Hindlimb muscle (tissue), 1 donor: ENCODE results near the gene SLC37A4. TPM values are rescaled to one million over a fixed set of nuclear protein-coding genes. Genes with fewer than 3 reads are reported as not detected.
A peak's percentile ranks its signal among the peaks of the same experiment; 100 is the strongest.
"Not testable (repeated sequence)": the region's sequence is repeated elsewhere in the genome, so short reads cannot be mapped to it uniquely, and the experiment has no call there.

ENCODE experiments used
- DNase-seq: peaks from one replicate; pipeline ENCODE4 v3.0.0-alpha.2; 2013
- polyA plus RNA-seq: library from polyadenylated mRNA; unstranded; fragments of 120-200 nt; gene quantifications from one replicate; pipeline ENCODE4 v1.2.1, GENCODE V29; 2013; ENCODE audit not compliant: insufficient read length

The SLC37A4 gene
- polyA plus RNA-seq = 10.2 TPM

DNA sequence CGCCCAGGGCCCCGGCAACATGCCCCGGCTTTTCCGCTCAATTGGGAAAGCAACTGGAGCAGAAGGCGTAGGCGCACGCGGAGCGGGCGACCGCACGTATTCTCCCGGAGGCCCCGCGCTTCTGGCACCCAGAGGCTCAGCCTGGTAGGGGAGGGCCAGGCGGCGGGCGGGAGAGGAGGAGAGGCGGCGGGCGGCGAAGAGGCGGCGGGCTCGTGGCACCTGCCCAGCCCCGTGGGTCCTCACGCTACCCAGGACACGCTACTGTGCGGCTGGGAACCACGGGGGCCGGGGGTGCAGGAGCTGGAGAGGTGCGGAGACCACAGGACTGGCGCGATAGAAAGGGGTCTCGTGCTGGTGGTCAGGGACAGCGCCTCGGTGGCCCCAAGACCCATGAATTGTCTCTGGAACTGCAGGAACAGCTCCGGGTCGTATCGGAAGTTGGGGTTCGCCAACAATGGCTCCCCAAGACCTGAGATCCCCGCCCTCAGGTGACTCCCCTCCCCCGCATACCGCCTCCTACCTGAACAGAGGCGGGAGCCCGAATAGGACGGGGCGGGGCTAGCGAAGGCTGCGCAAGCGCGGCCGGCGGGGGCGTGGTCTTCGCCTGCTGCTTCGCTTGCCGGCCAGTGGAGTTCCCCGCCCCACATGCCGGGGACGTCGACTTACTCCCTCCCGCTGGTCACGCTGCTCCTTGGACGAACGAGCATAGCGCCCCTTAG is at the start of gene SLC37A4:
SLC37A4 (minus strand) TSS at position 549 of the 719 bp plus-strand sequence.
- DNase-seq = peak; percentile 93

DNA sequence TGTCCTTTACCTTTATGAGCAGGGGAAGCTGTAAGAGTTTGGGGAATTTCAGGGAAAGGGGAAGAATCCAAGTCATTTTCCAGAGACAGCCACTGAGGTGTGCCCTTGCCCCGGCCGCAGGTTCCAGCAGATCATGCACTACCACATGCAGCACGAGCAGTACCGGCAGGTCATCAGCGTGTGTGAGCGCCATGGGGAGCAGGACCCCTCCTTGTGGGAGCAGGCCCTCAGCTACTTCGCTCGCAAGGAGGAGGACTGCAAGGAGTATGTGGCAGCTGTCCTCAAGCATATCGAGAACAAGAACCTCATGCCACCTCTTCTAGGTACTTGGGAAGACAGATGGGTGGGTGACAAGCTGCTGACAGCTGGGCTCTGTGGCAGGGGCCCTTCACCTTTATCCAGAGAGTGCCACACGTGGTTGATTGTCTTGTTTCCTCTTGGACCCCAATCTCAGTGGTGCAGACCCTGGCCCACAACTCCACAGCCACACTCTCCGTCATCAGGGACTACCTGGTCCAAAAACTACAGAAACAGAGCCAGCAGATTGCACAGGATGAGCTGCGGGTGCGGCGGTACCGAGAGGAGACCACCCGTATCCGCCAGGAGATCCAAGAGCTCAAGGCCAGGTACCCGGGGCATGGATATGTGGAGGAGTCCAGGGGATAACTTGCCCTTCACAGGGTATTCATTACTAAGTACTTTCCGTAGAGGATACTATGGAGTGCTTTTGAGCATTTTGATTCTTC is 48.2 kb upstream of the SLC37A4 start:
- no peak for DNase-seq

DNA sequence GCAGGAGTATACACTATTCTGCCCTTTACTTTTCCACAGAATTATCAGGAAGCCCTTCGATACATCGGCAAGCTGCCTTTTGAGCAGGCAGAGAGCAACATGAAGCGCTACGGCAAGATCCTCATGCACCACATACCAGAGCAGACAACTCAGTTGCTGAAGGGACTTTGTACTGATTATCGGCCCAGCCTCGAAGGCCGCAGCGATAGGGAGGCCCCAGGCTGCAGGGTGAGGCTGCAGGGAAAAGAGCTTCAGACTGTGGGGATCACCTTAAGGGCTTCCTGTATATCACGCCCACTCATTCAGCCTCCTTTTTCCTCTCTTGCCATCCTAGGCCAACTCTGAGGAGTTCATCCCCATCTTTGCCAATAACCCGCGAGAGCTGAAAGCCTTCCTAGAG is 47.2 kb upstream of the SLC37A4 start:
- no peak for DNase-seq

DNA sequence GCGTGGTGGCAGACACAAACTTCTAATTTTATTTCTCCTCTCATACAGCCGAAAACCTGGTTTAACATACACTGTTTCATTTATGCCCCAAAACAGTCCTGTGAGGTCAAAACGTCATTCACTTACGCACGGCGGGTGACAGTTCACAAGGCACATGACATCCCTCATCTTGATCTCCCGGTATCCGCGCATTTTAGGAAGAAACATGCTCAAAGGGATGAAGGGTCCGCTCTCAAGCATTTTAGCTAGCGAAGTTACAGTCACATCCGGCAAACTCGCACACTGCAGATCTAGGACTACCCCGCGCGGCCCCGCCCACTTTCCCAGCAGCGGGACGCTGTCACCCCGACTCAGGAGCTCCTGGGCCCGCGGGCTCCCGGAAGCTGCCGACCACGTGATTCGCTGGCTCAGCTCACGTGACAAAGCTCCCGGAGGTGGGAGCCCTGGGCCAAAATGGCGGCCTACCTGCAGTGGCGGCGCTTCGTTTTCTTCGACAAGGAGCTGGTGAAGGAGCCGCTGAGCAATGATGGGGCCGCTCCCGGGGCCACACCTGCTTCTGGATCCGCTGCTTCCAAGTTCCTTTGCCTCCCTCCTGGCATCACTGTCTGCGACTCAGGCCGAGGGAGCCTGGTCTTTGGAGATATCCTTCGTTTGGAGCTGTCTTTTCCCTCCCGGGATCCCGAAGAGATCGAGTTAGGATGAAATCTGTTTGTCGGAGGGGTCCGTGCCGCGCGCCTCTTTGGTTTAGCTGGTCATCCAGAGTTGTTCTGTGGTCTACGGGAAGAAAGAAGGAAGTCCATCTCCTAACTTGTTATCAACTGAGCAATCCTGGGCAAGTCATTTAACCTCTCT is 36.9 kb upstream of the SLC37A4 start, which contains the start of gene VPS11:
VPS11 (plus strand) TSS at position 448 of the 852 bp plus-strand sequence; CDS start at position 454, 6 bp downstream.
- peak; percentile 97 for DNase-seq

DNA sequence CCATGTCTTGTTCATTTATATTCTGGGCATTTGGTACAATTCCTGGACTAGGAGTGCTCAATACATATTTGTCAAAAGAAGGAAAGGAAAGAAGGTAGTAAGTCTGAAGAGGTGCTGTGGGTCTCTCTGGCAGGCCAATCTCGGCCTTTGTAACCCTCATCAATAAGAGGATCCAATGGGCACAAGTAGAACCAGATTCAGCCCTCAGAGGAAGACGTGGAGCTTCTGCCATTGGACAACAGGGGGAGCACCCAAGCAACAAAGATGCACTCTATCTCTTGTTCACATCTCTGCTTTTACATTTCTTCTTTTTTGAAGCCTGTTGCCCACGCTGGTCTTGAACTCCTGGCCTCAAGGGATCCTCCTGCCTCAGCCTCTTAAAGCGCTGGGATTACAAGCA is 34.7 kb upstream of the SLC37A4 start:
- DNase-seq = no peak

DNA sequence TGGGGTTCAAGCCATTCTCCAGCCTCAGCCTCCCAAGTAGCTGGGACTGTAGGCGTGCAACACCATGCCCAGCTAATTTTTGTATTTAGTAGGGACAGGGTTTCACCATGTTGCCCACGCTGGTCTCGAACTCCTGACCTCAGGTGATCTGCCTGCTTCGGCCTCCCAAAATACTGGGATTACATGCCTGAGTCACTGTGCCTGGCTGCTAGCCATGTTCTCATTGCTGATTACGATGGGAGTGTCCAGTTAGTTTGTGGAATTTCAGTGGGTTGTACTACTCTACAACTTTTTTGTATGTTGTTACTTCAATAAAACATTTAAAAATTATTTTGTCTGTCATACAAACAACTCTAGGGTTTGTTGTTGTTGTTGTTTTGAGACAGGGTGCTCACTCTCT is 32.1 kb upstream of the SLC37A4 start:
- DNase-seq = no peak

DNA sequence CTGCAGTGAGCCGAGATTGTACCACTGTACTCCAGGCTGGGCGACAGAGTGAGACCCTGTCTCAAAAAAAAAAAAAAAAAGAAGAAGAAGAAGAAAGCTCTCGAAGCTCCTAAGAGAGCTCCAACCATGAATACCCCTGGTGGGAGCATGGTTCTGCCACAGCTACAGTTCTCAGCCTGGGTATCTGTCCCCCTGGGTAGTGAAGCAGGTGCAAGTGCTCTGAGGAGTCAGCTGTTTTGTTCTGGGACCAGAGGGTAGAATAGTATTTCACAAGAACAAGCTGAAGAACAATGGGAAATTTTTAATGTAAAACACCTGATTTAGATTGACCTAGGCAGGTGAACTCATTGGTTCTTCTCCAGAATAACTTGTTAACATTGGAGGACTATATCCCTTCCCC is 30.6 kb upstream of the SLC37A4 start:
- no peak for DNase-seq

DNA sequence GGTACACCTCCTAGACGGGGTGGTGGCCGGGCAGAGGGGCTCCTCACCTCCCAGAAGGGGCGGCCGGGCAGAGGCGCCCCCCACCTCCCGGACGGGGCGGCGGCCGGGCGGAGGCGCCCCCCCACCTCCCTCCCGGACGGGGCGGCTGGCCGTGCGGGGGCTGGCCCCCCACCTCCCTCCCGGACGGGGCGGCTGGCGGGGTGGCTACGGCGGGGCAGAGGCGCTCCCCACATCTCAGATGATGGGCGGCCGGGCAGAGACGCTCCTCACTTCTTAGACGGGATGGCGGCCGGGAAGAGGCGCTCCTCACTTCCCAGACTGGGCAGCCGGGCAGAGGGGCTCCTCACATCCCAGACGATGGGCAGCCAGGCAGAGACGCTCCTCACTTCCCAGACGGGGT is 28.5 kb upstream of the SLC37A4 start:
- not testable (repeated sequence) for DNase-seq

DNA sequence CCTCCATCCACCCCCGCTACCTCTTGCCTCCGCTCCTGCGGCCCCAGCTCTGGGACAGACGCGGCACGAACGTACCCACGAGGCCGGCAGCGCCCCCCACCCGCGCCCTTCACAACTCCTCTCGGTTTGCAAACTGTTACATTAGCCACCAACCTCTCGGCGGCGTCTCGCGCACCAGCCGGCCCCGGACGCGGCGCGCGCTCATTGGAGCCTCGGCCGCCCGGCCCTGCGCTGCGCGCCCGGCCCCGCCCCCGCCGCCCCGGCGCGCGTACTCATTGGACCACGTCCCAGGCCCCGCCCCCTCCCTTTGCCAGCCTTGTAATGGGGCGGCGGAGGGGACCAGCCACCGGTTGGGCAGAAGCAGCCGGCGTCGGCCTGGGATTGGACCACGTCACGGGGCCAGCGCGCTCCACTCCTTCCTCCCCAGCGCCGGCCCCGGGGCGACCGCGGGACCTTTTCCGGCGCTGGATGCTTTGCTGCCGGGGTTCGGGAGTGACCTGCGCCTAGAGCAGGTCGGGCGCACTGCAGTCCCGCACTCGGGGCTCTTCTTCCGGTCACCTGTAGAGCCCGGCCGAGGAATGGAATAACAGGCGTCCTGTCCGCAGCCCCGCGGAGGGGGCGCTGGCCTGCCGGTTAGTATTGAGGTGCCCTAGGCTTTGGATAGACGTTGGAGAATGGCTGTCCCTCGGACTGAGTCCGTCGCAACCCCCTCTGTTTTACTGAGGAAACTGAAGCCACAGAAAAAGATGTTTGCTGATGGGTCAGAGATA is 26.5 kb upstream of the SLC37A4 start, which contains the start of gene HYOU1:
HYOU1 (minus strand) TSS at position 206 of the 770 bp plus-strand sequence. CDS start 1,045 bp downstream, outside the sequence.
- DNase-seq = peak; percentile 96

DNA sequence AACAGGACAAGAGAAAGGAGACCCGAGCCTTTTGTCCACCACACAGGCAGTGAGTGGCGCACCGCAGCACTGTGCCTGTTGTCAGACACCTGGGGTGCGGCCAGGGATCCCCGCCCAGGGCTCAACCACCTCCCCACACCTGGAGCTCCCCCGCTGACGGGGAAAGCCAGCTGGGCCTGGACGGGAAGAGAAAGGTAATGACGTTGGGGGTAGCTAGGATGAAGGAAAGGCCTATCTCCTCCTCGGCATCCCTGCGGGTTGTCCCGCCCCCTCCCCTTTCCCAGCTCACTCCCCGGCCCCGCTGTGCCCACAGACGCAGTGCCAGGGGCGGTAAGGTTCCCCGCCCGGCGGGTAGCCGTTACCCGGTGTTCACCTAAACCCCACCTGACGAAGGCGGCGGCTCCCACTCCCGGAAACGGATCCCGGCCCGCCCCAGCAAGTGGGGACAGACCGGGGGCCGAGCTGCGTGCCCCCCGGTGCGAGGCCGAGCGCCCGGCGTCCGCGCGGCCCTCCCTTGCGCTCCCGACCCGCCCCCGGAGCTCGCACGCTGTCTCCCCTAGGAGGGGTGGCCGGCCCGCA is 25.8 kb upstream of the SLC37A4 start:
- no peak for DNase-seq

DNA sequence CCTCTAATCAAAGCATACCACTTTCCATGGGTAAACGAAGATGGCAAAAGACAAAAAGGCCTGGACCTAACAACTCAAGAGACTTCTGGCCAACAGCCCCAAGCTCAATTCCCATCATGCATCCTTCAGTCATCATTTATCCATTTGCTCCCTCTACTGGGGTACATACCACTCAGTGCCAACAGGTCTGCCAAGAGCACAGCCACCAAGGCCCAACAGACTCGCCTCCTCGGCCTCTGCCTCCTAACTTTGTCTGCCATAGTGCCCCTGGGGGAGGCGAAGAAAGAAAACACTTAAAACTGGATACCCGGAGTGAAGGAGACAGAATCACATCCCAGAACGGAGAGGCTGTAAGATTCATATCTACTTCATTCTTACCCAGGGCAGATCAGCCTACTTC is 25.2 kb upstream of the SLC37A4 start:
- DNase-seq = no peak

DNA sequence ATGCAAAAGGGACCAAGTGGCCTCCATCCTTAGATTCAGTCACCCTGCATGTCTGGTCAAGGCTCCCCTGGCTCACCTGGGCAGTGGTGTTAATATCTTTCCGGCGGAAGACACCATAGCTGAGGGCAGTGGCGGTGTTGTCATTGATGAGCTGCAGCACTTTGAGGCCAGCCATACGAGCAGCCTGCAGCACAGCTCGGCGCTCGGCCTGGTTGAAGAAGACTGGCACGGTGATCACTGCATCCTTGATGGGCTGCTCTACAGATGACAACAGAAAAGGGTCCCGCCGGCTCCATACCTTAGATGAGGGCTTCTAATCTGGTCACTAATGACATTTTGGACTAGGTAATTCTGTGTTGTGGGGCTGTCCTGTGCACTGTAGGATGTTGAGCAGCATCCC is 23.7 kb upstream of the SLC37A4 start:
- no peak for DNase-seq

DNA sequence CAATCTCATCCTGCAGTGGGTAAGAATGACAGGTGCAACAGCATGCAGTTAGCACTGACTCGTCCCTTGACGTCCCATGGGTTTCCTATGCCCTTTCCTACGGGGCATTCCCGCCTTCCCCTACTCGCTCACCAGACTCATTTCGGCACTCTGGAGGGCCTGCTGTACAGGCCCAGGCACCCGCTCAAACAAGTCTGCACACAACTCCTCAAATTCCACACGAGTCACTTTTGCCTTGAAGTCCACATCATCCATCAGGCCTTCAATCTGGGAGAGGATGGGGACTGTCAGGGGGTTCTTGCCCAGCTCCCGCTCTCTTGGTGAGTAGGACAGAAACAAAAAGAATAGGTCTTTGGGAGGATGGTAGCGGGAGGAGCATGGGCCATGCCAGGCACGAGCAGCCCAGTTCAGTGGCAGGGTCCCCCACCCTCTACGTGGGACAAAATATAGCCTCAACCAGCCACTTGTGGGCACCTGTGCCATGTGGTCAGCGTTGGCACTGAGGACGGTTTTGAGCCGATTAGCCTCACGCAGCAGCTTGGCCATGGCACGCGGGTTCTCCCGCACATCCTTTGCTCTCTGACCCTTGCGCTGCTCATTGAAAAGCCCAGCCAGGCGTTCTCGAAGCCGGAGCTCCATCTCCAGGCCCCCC is 21.6 kb upstream of the SLC37A4 start:
- DNase-seq = no peak

DNA sequence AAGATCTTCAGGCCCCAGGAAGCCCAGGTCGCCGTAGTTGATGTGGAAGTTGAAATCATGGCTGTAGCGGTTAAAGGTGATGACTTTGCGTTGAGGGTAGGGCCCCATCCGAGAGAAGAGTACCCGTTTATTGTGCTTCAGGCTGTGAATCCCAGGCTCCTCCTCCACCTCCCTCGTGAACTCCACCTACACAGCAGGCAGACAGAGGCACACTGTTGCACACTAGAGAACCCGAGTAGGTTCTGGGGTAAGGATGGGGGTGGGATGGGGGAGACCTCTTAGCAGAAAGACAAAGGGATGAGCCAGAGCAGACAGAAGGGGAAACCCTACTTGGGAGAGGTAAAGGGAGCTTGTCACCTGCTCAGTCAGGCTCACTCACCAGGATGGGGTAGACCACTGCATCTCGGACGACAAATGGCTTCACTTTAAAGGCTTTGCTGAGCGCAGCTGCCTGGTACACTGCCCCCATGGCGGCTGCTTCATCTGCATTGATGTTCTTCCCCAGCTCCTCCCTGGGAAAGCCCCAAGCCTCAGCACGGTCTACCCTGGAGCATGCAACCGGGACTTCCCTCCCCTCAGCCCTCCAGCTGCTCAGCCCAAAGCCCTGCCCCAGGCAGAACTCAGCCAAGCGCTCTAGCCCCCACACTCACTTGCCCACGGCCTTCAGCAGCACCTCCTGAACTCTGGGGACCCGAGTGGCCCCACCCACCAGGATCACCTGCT is 20.9 kb upstream of the SLC37A4 start:
- no peak for DNase-seq

DNA sequence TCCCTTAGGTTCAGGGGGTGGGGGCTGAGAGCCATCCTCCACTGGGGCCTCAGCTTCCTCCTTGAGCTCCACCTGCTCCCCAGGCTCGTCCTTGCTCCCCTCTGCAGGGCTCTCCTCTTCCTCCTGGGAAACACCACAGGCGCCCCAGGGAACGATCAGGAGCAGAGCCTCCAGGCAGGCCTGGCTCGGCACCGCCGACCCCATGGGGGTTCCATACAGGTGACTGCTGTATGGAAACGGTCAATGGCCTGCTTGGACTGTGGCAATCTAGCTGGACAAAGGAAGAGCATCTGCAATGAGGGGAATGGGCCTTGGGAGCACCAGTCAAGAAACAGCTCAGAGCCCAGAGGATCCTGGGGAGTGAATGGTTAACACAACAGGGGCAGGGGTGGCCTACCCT is 18.4 kb upstream of the SLC37A4 start:
- DNase-seq = no peak

DNA sequence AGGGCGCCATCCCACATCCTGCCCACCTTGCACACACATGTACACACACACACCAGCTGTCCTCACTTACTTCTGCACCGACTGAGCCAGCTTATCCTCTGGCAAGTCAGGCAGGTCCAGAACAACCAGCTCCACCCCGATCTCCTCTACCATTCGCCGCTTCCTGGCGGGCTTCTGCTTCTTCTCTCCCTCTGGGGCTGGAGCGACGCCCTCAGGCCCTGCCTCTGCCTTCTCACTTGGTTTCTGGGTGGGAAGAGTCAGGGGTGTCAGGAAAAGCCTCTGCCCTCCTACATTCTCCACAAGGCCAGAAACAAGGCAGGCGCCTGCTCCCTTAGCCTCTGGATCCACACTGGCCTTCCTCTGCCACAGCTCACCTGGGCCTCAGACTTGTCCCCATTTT is 18.0 kb upstream of the SLC37A4 start:
- no peak for DNase-seq

DNA sequence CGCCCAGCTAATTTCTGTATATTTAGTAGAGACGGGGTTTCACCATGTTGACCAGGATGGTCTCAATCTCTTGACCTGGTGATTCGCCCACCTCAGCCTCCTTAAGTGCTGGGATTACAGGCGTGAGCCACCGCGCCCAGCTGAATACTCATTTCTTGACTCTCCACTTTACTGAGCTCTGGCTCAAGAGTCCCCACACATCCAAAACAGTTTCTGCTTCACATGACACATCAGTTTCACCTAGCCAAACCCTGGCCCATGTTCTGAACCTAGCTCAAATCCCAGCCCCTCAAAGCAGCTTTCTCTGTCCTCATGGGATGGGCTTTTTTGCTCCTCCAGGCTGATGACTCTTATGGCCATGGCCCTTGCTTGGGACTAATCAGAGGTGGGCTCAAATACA is 16.5 kb upstream of the SLC37A4 start:
- DNase-seq = no peak

DNA sequence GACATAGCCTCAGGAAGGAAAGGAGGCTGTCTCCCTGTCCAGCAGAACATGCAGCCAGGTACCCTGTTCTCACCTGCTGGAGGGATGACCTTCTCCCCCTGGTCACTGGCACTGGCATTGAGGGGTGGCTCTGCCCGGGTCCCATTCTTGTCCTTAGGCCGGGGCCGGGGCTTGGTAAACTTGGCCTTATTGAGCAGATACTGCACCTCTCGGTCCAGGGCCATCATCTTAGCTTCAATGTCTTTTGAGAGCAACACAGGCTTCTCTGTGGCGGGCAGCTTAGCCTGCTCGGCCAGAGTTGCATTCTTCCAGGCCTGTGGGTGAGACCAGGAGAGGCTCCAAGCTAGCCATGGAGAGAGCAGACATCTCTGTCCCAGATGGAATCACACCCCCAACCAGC is 15.8 kb upstream of the SLC37A4 start:
- DNase-seq = no peak

DNA sequence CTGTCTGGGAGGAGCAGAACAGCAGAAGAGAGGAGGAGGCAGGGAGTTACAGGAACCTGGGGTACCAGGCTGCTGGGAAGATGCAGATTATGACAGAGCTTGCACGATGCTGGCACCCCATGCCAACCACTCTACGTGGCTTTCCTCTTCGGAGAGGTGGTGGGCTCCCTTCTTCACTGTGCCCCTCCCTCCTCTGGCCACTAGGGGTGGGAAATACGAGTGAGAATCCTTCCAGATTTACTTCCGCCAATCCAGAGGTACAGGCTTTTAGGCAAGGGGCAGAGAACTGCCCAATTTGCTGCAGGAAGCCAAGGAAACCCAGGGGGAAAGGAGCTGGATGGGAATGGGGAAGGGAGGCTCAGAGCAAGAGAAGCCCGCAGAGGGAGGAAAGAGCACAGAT is 14.0 kb upstream of the SLC37A4 start:
- no peak for DNase-seq

DNA sequence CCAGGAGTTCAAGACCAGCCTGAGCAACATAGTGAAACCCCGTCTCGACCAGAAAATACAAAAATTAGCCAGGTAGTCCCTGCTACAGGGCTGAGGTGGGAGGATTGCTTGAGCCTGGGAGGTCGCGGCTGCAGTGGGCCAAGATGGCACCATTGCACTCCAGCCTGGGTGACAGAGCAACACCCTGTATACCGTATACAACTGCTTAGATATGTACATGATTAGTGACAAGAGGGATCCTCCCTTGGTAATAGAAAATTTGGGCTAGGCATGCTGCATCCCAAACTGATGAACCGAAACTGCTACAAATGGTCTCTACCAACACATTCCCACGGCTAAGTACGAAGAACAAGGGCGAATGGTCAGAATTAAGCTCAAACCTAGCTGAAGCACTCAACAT is 12.2 kb upstream of the SLC37A4 start:
- no peak for DNase-seq
